ENCODE data around the gene HSD11B2.

Gene HSD11B2

GRCh38 chr16:67430977-67431774 lies at the start of gene HSD11B2:
HSD11B2 (plus strand) TSS chr16:67431121; CDS start chr16:67431249, 128 bp downstream.
- no peak; the same call in 1 of the 2 replicates for TF ChIP-seq CTCF (conservative IDR thresholded peaks at IDR 0.05)
- TF ChIP-seq ZFX (IDR thresholded peaks at IDR 0.05): no peak
- peak within 1 kb of the TSS; percentile 94 for H3K27ac ChIP-seq

- TF ChIP-seq CTCF (conservative IDR thresholded peaks at IDR 0.05) (no peak), ZFX (IDR thresholded peaks at IDR 0.05) (no peak)
- H3K27ac ChIP-seq: no peak overlapping the region
Measured at GRCh38 chr16:67383284-67383683, 47.6 kb upstream of the HSD11B2 start.

- no peak for TF ChIP-seq CTCF (conservative IDR thresholded peaks at IDR 0.05)
- no peak for TF ChIP-seq ZFX (IDR thresholded peaks at IDR 0.05)
- no peak overlapping the region for H3K27ac ChIP-seq
Measured at GRCh38 chr16:67384778-67385510, 46.0 kb upstream of the HSD11B2 start.

- TF ChIP-seq CTCF (conservative IDR thresholded peaks at IDR 0.05): no peak
- TF ChIP-seq ZFX (IDR thresholded peaks at IDR 0.05): no peak
- H3K27ac ChIP-seq: no peak overlapping the region
Measured at GRCh38 chr16:67386861-67387455, 44.0 kb upstream of the HSD11B2 start.

GRCh38 chr16:67387479-67388079 lies 43.3 kb upstream of the HSD11B2 start:
- no peak for TF ChIP-seq CTCF (conservative IDR thresholded peaks at IDR 0.05)
- TF ChIP-seq ZFX (IDR thresholded peaks at IDR 0.05): no peak
- H3K27ac ChIP-seq: no peak overlapping the region

- no peak overlapping the region for H3K27ac ChIP-seq
- TF ChIP-seq ZFX (IDR thresholded peaks at IDR 0.05) (no peak), CTCF (conservative IDR thresholded peaks at IDR 0.05) (no peak)
Measured at GRCh38 chr16:67388191-67388590, 42.7 kb upstream of the HSD11B2 start.
